H1 (cell line): ENCODE measurements around the gene KCNK3. TPM values are rescaled to one million over a fixed set of nuclear protein-coding genes. Genes with fewer than 3 reads are reported as not detected.

ENCODE experiments used
- CTCF ChIA-PET: fragments of 300-600 bp; sonication (Branson Sonifier 250); formaldehyde crosslinking; loops from one replicate; lab custom pipeline; 2021; ENCODE audit not compliant: partially characterized antibody; lab: Charles Lee
- POLR2A ChIA-PET: fragments of 300-600 bp; sonication (Branson Sonifier 250); formaldehyde crosslinking; loops from one replicate; lab custom pipeline; 2021; ENCODE audit warnings: inconsistent platforms; ENCODE audit not compliant: partially characterized antibody; lab: Charles Lee
- DNase-seq, 2 experiments: peaks; one replicate each; pipeline versions ENCODE4 v3.0.0 to v3.0.0-alpha.2; 2010 to 2022; ENCODE audit warnings: low spot score in 2 of 2, low read depth in 1 of 2, mixed read lengths in 1 of 2
- FAIRE-seq: peaks from 2 replicates; lab custom pipeline; 2011; peaks lifted over from hg19 to GRCh38; lab: Jason Lieb, UNC
- H2AFZ ChIP-seq: 2 replicates; pipeline ENCODE4 v1.8.1; 2012; ENCODE audit warnings: low read length, inconsistent platforms
- H2AK5ac ChIP-seq: 2 replicates; pipeline ENCODE4 v1.6.1; 2013; ENCODE audit warnings: low read depth, low read length
- H2BK120ac ChIP-seq: replicated peaks from 2 replicates; pipeline ENCODE3; 2013; ENCODE audit warnings: low read depth, low read length, inconsistent platforms
- H2BK12ac ChIP-seq: 2 replicates; pipeline ENCODE4 v1.6.1; 2013; ENCODE audit warnings: low read depth, low read length
- H2BK15ac ChIP-seq: 2 replicates; pipeline ENCODE4 v1.6.1; 2013; ENCODE audit warnings: low read length
- H2BK20ac ChIP-seq: 2 replicates; pipeline ENCODE4 v1.6.1; 2013; ENCODE audit warnings: low read length
- H2BK5ac ChIP-seq: 2 replicates; pipeline ENCODE4 v1.6.1; 2013; ENCODE audit warnings: low read depth, low read length
- H3K14ac ChIP-seq: 2 replicates; pipeline ENCODE4 v1.6.1; 2013; ENCODE audit warnings: inconsistent platforms; ENCODE audit not compliant: insufficient read length
- H3K18ac ChIP-seq: 2 replicates; pipeline ENCODE4 v1.6.1; 2013; ENCODE audit warnings: low read length; ENCODE audit errors: extremely low read depth
- H3K23ac ChIP-seq: 2 replicates; pipeline ENCODE4 v1.6.1; 2013; ENCODE audit warnings: inconsistent platforms; ENCODE audit not compliant: insufficient read length
- H3K23me2 ChIP-seq: 2 replicates; pipeline ENCODE4 v1.6.1; 2013; ENCODE audit warnings: low read depth, low read length
- H3K27ac ChIP-seq: 2 replicates; pipeline ENCODE4 v1.6.1; 2011; ENCODE audit warnings: low read depth, low read length, inconsistent platforms
- H3K27me3 ChIP-seq, 4 experiments: replicated peaks in 1 of 4; 1 replicate in 1 of 4; 2 replicates in 3 of 4; pipeline versions ENCODE4 v1.6.1 to v1.8.1; 2011 to 2013; ENCODE audit warnings: low read length in 3 of 4, mild to moderate bottlenecking in 3 of 4, inconsistent platforms in 2 of 4, mixed read lengths in 2 of 4, moderate library complexity in 1 of 4; ENCODE audit not compliant: control insufficient read depth in 3 of 4, insufficient read depth in 3 of 4; ENCODE audit errors: extremely low read depth in 1 of 4
- H3K36me3 ChIP-seq, 4 experiments: 2 replicates each; pipeline versions ENCODE4 v1.6.1 to v1.8.1; 2011 to 2013; ENCODE audit warnings: mild to moderate bottlenecking in 4 of 4, low read length in 3 of 4, moderate library complexity in 2 of 4, control low read depth in 1 of 4, inconsistent platforms in 1 of 4; ENCODE audit not compliant: insufficient read depth in 4 of 4, control insufficient read depth in 2 of 4
- H3K4ac ChIP-seq: replicated peaks from 2 replicates; pipeline ENCODE3; 2013; ENCODE audit warnings: low read length, low read depth, mixed read lengths, inconsistent platforms; ENCODE audit not compliant: insufficient read length
- H3K4me1 ChIP-seq, 4 experiments: replicated peaks in 1 of 4; 1 replicate in 1 of 4; 2 replicates in 3 of 4; pipeline versions ENCODE4 v1.6.1 to v1.8.1; 2011 to 2013; ENCODE audit warnings: low read length in 3 of 4, inconsistent platforms in 2 of 4, mixed read lengths in 1 of 4; ENCODE audit not compliant: insufficient read depth in 4 of 4, control insufficient read depth in 3 of 4
- H3K4me2 ChIP-seq, 2 experiments: 2 replicates each; pipeline versions ENCODE4 v1.6.1 to v1.8.1; 2011 to 2013; ENCODE audit warnings: low read depth in 2 of 2, low read length in 2 of 2, control low read depth in 1 of 2, inconsistent platforms in 1 of 2, mild to moderate bottlenecking in 1 of 2; ENCODE audit not compliant: insufficient read depth in 1 of 2
- H3K4me3 ChIP-seq, 4 experiments: fragments of 200-600, 300-600 bp in 1 of 4; sonication (generic), shearing (Covaris generic), sonication (Bioruptor Twin) in 1 of 4; 2 replicates each; pipeline versions ENCODE4 v1.5.1 to v1.8.1; 2011 to 2016; ENCODE audit warnings: low read length in 4 of 4, low read depth in 3 of 4, control low read depth in 2 of 4, inconsistent platforms in 2 of 4, mild to moderate bottlenecking in 2 of 4, mixed read lengths in 1 of 4, moderate library complexity in 1 of 4; ENCODE audit not compliant: insufficient read depth in 2 of 4; ENCODE audit errors: extremely low read depth in 1 of 4
- H3K56ac ChIP-seq: replicated peaks from 2 replicates; pipeline ENCODE3; 2013; ENCODE audit warnings: low read depth, mild to moderate bottlenecking, mixed read lengths, low read length, inconsistent platforms; ENCODE audit not compliant: insufficient read length
- H3K79me1 ChIP-seq: 2 replicates; pipeline ENCODE4 v1.6.1; 2013; ENCODE audit warnings: low read depth, low read length, control low read depth
- H3K79me2 ChIP-seq, 2 experiments: 2 replicates each; pipeline versions ENCODE4 v1.6.1 to v1.8.1; 2012 to 2013; ENCODE audit warnings: low read length in 2 of 2, mild to moderate bottlenecking in 2 of 2, inconsistent platforms in 1 of 2; ENCODE audit not compliant: insufficient read depth in 2 of 2, control insufficient read depth in 1 of 2
- H3K9ac ChIP-seq, 4 experiments: replicated peaks in 1 of 4; 1 replicate in 1 of 4; 2 replicates in 3 of 4; pipeline versions ENCODE4 v1.6.1 to v1.8.1; 2011 to 2013; ENCODE audit warnings: low read depth in 3 of 4, low read length in 3 of 4, control low read depth in 2 of 4, mild to moderate bottlenecking in 2 of 4, moderate library complexity in 2 of 4, inconsistent platforms in 1 of 4; ENCODE audit errors: extremely low read depth in 1 of 4
- H3K9me3 ChIP-seq, 2 experiments: 2 replicates each; pipeline versions ENCODE4 v1.6.1 to v1.8.1; 2012 to 2013; ENCODE audit warnings: mild to moderate bottlenecking in 2 of 2, moderate library complexity in 2 of 2, control low read depth in 1 of 2, inconsistent platforms in 1 of 2, low read depth in 1 of 2, low read length in 1 of 2, mixed read lengths in 1 of 2; ENCODE audit not compliant: insufficient read depth in 2 of 2
- H4K20me1 ChIP-seq, 2 experiments: replicated peaks in 1 of 2; 2 replicates each; pipeline versions ENCODE3 to v1.8.1; 2011 to 2013; ENCODE audit warnings: inconsistent platforms in 2 of 2, low read length in 2 of 2, mild to moderate bottlenecking in 1 of 2; ENCODE audit not compliant: insufficient read depth in 2 of 2, control insufficient read depth in 1 of 2
- H4K5ac ChIP-seq: 2 replicates; pipeline ENCODE4 v1.6.1; 2013; ENCODE audit warnings: low read length, low read depth, mixed read lengths, inconsistent platforms; ENCODE audit not compliant: insufficient read length
- H4K8ac ChIP-seq: 2 replicates; pipeline ENCODE4 v1.8.0; 2013; ENCODE audit warnings: mild to moderate bottlenecking, moderate library complexity, low read length, inconsistent platforms; ENCODE audit not compliant: insufficient read depth; ENCODE audit errors: extremely low read depth
- H4K91ac ChIP-seq: replicated peaks from 2 replicates; pipeline ENCODE3; 2013; ENCODE audit warnings: low read length, mixed read lengths, inconsistent platforms; ENCODE audit not compliant: insufficient read length
- CHD1 ChIP-seq: IDR thresholded peaks from 2 replicates; pipeline ENCODE4 v1.6.1; 2012; ENCODE audit warnings: low read depth, low read length, improper control_type of control experiment
- CREB1 ChIP-seq: IDR thresholded peaks from 2 replicates; pipeline ENCODE4 v1.6.1; 2012; ENCODE audit warnings: inconsistent platforms
- EP300 ChIP-seq, 2 experiments: IDR thresholded peaks; 1 replicate in 1 of 2; 2 replicates in 1 of 2; pipeline ENCODE4 v1.6.1; 2011 to 2012; ENCODE audit warnings: low read depth in 2 of 2, low read length in 2 of 2, mild to moderate bottlenecking in 2 of 2, borderline replicate concordance in 1 of 2, inconsistent platforms in 1 of 2, moderate library complexity in 1 of 2
- GTF2F1 ChIP-seq: IDR thresholded peaks from 2 replicates; pipeline ENCODE4 v1.6.1; 2012; ENCODE audit warnings: low read depth, low read length, improper control_type of control experiment, borderline replicate concordance
- POLR2AphosphoS5 ChIP-seq: IDR thresholded peaks from 2 replicates; pipeline ENCODE4 v1.6.1; 2011; ENCODE audit warnings: low read depth, low read length
- SIN3A ChIP-seq, 2 experiments: IDR thresholded peaks in 1 of 2; conservative IDR thresholded peaks in 1 of 2; 2 replicates each; pipeline ENCODE4 v1.6.1; 2011 to 2012; ENCODE audit warnings: low read length in 2 of 2, improper control_type of control experiment in 1 of 2, low read depth in 1 of 2, mild to moderate bottlenecking in 1 of 2
- WGBS, 2 experiments: shearing (Covaris generic) in 1 of 2; methylation state at CpG; one replicate each; pipeline versions ENCODE4 v1.1.6 to v1.1.7; 2013 to 2015; ENCODE audit warnings: low lambda C conversion rate in 2 of 2, mixed read lengths in 2 of 2, inconsistent platforms in 1 of 2, low coverage in 1 of 2, missing lambda C conversion rate in 1 of 2; ENCODE audit not compliant: insufficient replicate concordance in 2 of 2, insufficient coverage in 1 of 2, insufficient read length in 1 of 2; ENCODE audit errors: extremely low coverage in 1 of 2, missing lambda C conversion rate in 1 of 2; 5-methylcytosine and 5-hydroxymethylcytosine counted together
- polyA plus RNA-seq, 7 experiments: library from polyadenylated mRNA; depleted of rRNA in 3 of 7; stranded (reverse) in 5 of 7; unstranded in 2 of 7; fragments of >200 nt in 5 of 7; fragments of 200-250 nt in 2 of 7; gene quantifications; 1 replicate in 5 of 7; 2 replicates in 1 of 7; 4 replicates in 1 of 7; pipeline versions ENCODE4 v1.2.1 to v1.2.3, GENCODE V29; 2011 to 2013; ENCODE audit warnings: missing spikeins in 2 of 7, mixed read lengths in 2 of 7
- total RNA-seq: library from RNA; stranded (reverse); fragmentation: NEBNext Ultra II Directional; extraction: Animal tissue kit (Norgen Biotek cat#: 25700); gene quantifications from 2 replicates; pipeline ENCODE4 v1.2.1, GENCODE V29; 2021

The KCNK3 gene
- total and polyA plus RNA-seq, 2 of the 8 experiments (the other 6 are each of a cell fraction or from before 2014, with no cell fraction given): 0.29 to 0.30 TPM

DNA sequence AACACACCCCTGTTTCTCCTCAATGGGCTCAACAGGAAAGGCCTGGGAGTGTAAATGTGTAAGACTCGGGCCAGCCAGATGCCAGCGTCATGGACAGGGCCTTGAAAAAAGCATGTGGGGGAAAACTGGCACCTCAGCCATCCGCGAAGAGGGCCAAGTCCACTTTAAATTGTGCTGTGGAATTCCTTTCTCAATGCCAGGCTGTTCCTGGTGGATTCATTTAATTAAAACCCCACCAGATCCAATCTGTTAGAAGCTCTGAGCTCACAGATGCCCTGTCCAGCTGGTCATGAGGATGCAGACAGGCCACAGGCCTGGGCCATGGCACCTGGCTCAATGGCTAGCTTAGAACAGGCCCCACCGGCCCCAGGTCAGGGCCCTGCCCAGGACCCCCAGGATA lies 24.8 kb downstream of the KCNK3 start:
- ChIA-PET CTCF (interaction anchor here (1.3 to 2.7 kb wide), 3 partner anchors 28 to 112 kb away, joined by 4 to 11 read pairs (median 7); no protein-coding TSS in a partner anchor), POLR2A (no interaction called here)
- no peak overlapping the region for H2BK5ac ChIP-seq
- no peak overlapping the region for H3K23ac ChIP-seq
- no peaks in the 10 kb centered on the region for H3K79me1 ChIP-seq
- no peak overlapping the region for H2AFZ ChIP-seq
- H2BK20ac ChIP-seq: no peak overlapping the region
- no peak overlapping the region for H4K91ac ChIP-seq
- H3K9me3 ChIP-seq: no peaks in the 10 kb centered on the region
- no peak for DNase-seq
- H2BK12ac ChIP-seq: no peak overlapping the region
- H3K14ac ChIP-seq: no peak overlapping the region
- H2BK120ac ChIP-seq: no peak overlapping the region
- H2AK5ac ChIP-seq: no peak overlapping the region
- no peak overlapping the region for H3K18ac ChIP-seq
- no peak overlapping the region for H4K8ac ChIP-seq
- H3K56ac ChIP-seq: no peak overlapping the region
- H3K9ac ChIP-seq: no peak overlapping the region
- H3K4me2 ChIP-seq: no peak overlapping the region
- no peaks in the 10 kb centered on the region for H3K27me3 ChIP-seq
- no peaks in the 10 kb centered on the region; the same call in 1 of the 2 replicates for H3K23me2 ChIP-seq
- TF ChIP-seq CREB1: no peak
- no peak for TF ChIP-seq EP300 (IDR thresholded peaks at IDR 0.05; ENCODE audit: borderline replicate concordance in 1 of 2, low read depth in 2 of 2, low read length in 2 of 2)
- TF ChIP-seq CHD1: no peak
- no peak for TF ChIP-seq GTF2F1
- no peak for TF ChIP-seq SIN3A (conservative IDR thresholded peaks at IDR 0.05 in 1 of 2, IDR thresholded peaks at IDR 0.05 in 1 of 2; ENCODE audit: low read depth in 1 of 2, low read length in 2 of 2)
- TF ChIP-seq POLR2AphosphoS5: no peak
- H3K4me3 ChIP-seq: no peak overlapping the region
- no peak overlapping the region for H2BK15ac ChIP-seq
- peaks cover 0 to 16% (median 10%) of the 10 kb centered on the region in 4 experiments; a peak in 6 of 7 replicates for H3K4me1 ChIP-seq
- H3K36me3 ChIP-seq: no peaks in the 10 kb centered on the region
- H3K79me2 ChIP-seq: no peaks in the 10 kb centered on the region
- no peak for FAIRE-seq
- WGBS, 2 experiments: 92% methylated on average over 5 of the region's 5 CpGs; no CpG with 5 or more reads in 1 of the 2 experiments
- no peak overlapping the region for H4K5ac ChIP-seq
- no peak overlapping the region for H3K27ac ChIP-seq
- no peaks in the 10 kb centered on the region for H4K20me1 ChIP-seq
- H3K4ac ChIP-seq: no peak overlapping the region
